Activated CD4-positive, alpha-beta memory T cell treated with anti-CD3 and anti-CD28 coated beads for 36 hours (primary cell): ENCODE results near the gene GNAL. TPM values are rescaled to one million over a fixed set of nuclear protein-coding genes. Genes with fewer than 3 reads are reported as not detected.

ENCODE experiments used
- CTCF ChIA-PET: fragments of 350-600 bp; sonication (Branson Sonifier 250); formaldehyde crosslinking; loops from one replicate; lab custom pipeline; 2021; ENCODE audit warnings: antibody characterized with exemption, inconsistent platforms; lab: Charles Lee
- POLR2A ChIA-PET: fragments of 350-600 bp; sonication (Branson Sonifier 250); formaldehyde crosslinking; loops from one replicate; lab custom pipeline; 2021; ENCODE audit warnings: antibody characterized with exemption; lab: Charles Lee
- DNase-seq: peaks from one replicate; pipeline ENCODE4 v3.0.0-alpha.2; 2020
- H3K27ac Mint-ChIP-seq: one replicate; pipeline ENCODE4 v1.8.0; 2021; ENCODE audit warnings: mixed read lengths
- H3K27me3 Mint-ChIP-seq: one replicate; pipeline ENCODE4 v1.8.0; 2021; ENCODE audit warnings: mixed read lengths
- H3K36me3 Mint-ChIP-seq: one replicate; pipeline ENCODE4 v1.8.0; 2021; ENCODE audit warnings: mixed read lengths
- H3K4me1 Mint-ChIP-seq: one replicate; pipeline ENCODE4 v1.8.0; 2021; ENCODE audit warnings: low read depth, mixed read lengths
- H3K4me3 Mint-ChIP-seq: one replicate; pipeline ENCODE4 v1.8.0; 2021; ENCODE audit warnings: mild to moderate bottlenecking, mixed read lengths
- H3K9me3 Mint-ChIP-seq: one replicate; pipeline ENCODE4 v1.8.0; 2021; ENCODE audit warnings: mixed read lengths
- intact Hi-C: fragments of 100-400 bp; cut with micrococcal nuclease; formaldehyde crosslinking; loops from one replicate; pipeline ENCODE4 v1.15.1; 2023
- total RNA-seq, 2 experiments: library from RNA; stranded (reverse); gene quantifications; one replicate each; pipeline ENCODE4 v1.2.3, GENCODE V29; 2021

Gene GNAL
- total RNA-seq, 2 experiments from 2014 or later = 0.12 TPM; not detected in 1

GRCh38 chr18:11729556-11729955 lies 40.5 kb downstream of the GNAL start:
- CTCF ChIA-PET = no interaction called here
- Mint-ChIP-seq H3K27ac (no peak overlapping the region), H3K27me3 (peaks cover 28% of the 10 kb centered on the region), H3K4me1 (no peaks in the 10 kb centered on the region), H3K9me3 (no peaks in the 10 kb centered on the region), H3K4me3 (no peak overlapping the region), H3K36me3 (no peaks in the 10 kb centered on the region)
- no peak for DNase-seq
- POLR2A ChIA-PET = no interaction called here
- intact Hi-C loops = loop anchor here (5.0 kb wide), 1 partner anchor 72 kb away; no protein-coding TSS in a partner anchor

- Mint-ChIP-seq H3K27ac (no peak overlapping the region), H3K9me3 (no peaks in the 10 kb centered on the region), H3K36me3 (no peaks in the 10 kb centered on the region), H3K27me3 (peaks cover 37% of the 10 kb centered on the region), H3K4me3 (no peak overlapping the region), H3K4me1 (no peaks in the 10 kb centered on the region)
- peak; percentile 83 for DNase-seq
- ChIA-PET POLR2A (no interaction called here), CTCF (interaction anchor here (0.6 to 3.3 kb wide), 21 partner anchors 9 to 539 kb away, joined by 3 to 27 read pairs (median 4); no protein-coding TSS in a partner anchor)
- intact Hi-C loops = loop anchor here (1.0 to 5.0 kb wide), 4 partner anchors 139 to 306 kb away; no protein-coding TSS in a partner anchor
Observed at GRCh38 chr18:11733031-11733430, 44.0 kb downstream of the GNAL start.

- CTCF ChIA-PET = no interaction called here
- Mint-ChIP-seq H3K4me3 (no peak overlapping the region), H3K4me1 (no peaks in the 10 kb centered on the region), H3K36me3 (no peaks in the 10 kb centered on the region), H3K9me3 (no peaks in the 10 kb centered on the region), H3K27ac (no peak overlapping the region), H3K27me3 (peaks cover 37% of the 10 kb centered on the region)
- DNase-seq = no peak
- POLR2A ChIA-PET = no interaction called here
- intact Hi-C loops = no loop called here
Observed at GRCh38 chr18:11736656-11737055, 47.6 kb downstream of the GNAL start.

- Mint-ChIP-seq H3K4me3 (no peak overlapping the region), H3K36me3 (no peaks in the 10 kb centered on the region), H3K9me3 (no peaks in the 10 kb centered on the region), H3K4me1 (no peaks in the 10 kb centered on the region), H3K27me3 (peaks cover 21% of the 10 kb centered on the region), H3K27ac (no peak overlapping the region)
- CTCF ChIA-PET = interaction anchor here (1.4 kb wide), 1 partner anchor 84 kb away, joined by 5 read pairs; no protein-coding TSS in a partner anchor
- POLR2A ChIA-PET = no interaction called here
- intact Hi-C loops = no loop called here
- DNase-seq = no peak
Observed at GRCh38 chr18:11739893-11740292, 50.8 kb downstream of the GNAL start.

GRCh38 chr18:11740461-11740860 lies 51.4 kb downstream of the GNAL start:
- Mint-ChIP-seq H3K4me3 (no peak overlapping the region), H3K27ac (no peak overlapping the region), H3K36me3 (no peaks in the 10 kb centered on the region), H3K4me1 (no peaks in the 10 kb centered on the region), H3K27me3 (peaks cover 19% of the 10 kb centered on the region), H3K9me3 (no peaks in the 10 kb centered on the region)
- ChIA-PET CTCF (interaction anchor here (0.6 to 1.4 kb wide), 2 partner anchors 35 to 85 kb away, joined by 3 to 5 read pairs; no protein-coding TSS in a partner anchor), POLR2A (no interaction called here)
- intact Hi-C loops = no loop called here
- DNase-seq = no peak

GRCh38 chr18:11741505-11742145 lies 52.6 kb downstream of the GNAL start:
- no peaks in the 10 kb centered on the region for H3K36me3 Mint-ChIP-seq
- H3K27ac Mint-ChIP-seq = no peak overlapping the region
- ChIA-PET CTCF (interaction anchor here (0.7 to 1.5 kb wide), 3 partner anchors 9 to 129 kb away, joined by 4 to 9 read pairs (median 4); no protein-coding TSS in a partner anchor), POLR2A (no interaction called here)
- DNase-seq = no peak
- H3K4me1 Mint-ChIP-seq = no peaks in the 10 kb centered on the region
- intact Hi-C loops = no loop called here
- no peaks in the 10 kb centered on the region for H3K9me3 Mint-ChIP-seq
- H3K27me3 Mint-ChIP-seq = peaks cover 22% of the 10 kb centered on the region
- H3K4me3 Mint-ChIP-seq = no peak overlapping the region

GRCh38 chr18:11745521-11745920 lies 56.5 kb downstream of the GNAL start:
- H3K36me3 Mint-ChIP-seq = no peaks in the 10 kb centered on the region
- intact Hi-C loops = no loop called here
- ChIA-PET CTCF (interaction anchor here (1.3 kb wide), 1 partner anchor 12 kb away, joined by 4 read pairs; no protein-coding TSS in a partner anchor), POLR2A (no interaction called here)
- H3K27ac Mint-ChIP-seq = no peak overlapping the region
- H3K27me3 Mint-ChIP-seq = peaks cover 38% of the 10 kb centered on the region
- DNase-seq = no peak
- H3K4me1 Mint-ChIP-seq = no peaks in the 10 kb centered on the region
- H3K9me3 Mint-ChIP-seq = no peaks in the 10 kb centered on the region
- no peak overlapping the region for H3K4me3 Mint-ChIP-seq

GRCh38 chr18:11747286-11747685 lies 58.2 kb downstream of the GNAL start:
- Mint-ChIP-seq H3K27me3 (peaks cover 46% of the 10 kb centered on the region), H3K4me3 (no peak overlapping the region), H3K4me1 (peaks cover 3% of the 10 kb centered on the region), H3K36me3 (no peaks in the 10 kb centered on the region), H3K27ac (no peak overlapping the region), H3K9me3 (no peaks in the 10 kb centered on the region)
- POLR2A ChIA-PET = no interaction called here
- CTCF ChIA-PET = interaction anchor here (1.4 kb wide), 1 partner anchor 248 kb away, joined by 5 read pairs; no protein-coding TSS in a partner anchor
- intact Hi-C loops = no loop called here
- no peak for DNase-seq

GRCh38 chr18:11747731-11748130 lies 58.7 kb downstream of the GNAL start:
- ChIA-PET POLR2A (no interaction called here), CTCF (no interaction called here)
- no peaks in the 10 kb centered on the region for H3K9me3 Mint-ChIP-seq
- DNase-seq = no peak
- H3K27me3 Mint-ChIP-seq = peaks cover 45% of the 10 kb centered on the region
- no peak overlapping the region for H3K27ac Mint-ChIP-seq
- no peak overlapping the region for H3K4me3 Mint-ChIP-seq
- H3K4me1 Mint-ChIP-seq = peaks cover 5% of the 10 kb centered on the region
- intact Hi-C loops = no loop called here
- H3K36me3 Mint-ChIP-seq = no peaks in the 10 kb centered on the region

GRCh38 chr18:11749305-11749704 lies 60.2 kb downstream of the GNAL start:
- POLR2A ChIA-PET = no interaction called here
- Mint-ChIP-seq H3K36me3 (no peaks in the 10 kb centered on the region), H3K4me3 (no peak overlapping the region), H3K27ac (no peak overlapping the region), H3K9me3 (no peaks in the 10 kb centered on the region), H3K4me1 (peaks cover 8% of the 10 kb centered on the region), H3K27me3 (peaks cover 50% of the 10 kb centered on the region)
- CTCF ChIA-PET = interaction anchor here (1.3 kb wide), 1 partner anchor 16 kb away, joined by 3 read pairs; no protein-coding TSS in a partner anchor
- intact Hi-C loops = no loop called here
- no peak for DNase-seq

GRCh38 chr18:11750171-11750570 lies 61.1 kb downstream of the GNAL start:
- H3K4me1 Mint-ChIP-seq = peaks cover 8% of the 10 kb centered on the region
- H3K27ac Mint-ChIP-seq = no peak overlapping the region
- peaks cover 55% of the 10 kb centered on the region for H3K27me3 Mint-ChIP-seq
- no peak overlapping the region for H3K4me3 Mint-ChIP-seq
- H3K9me3 Mint-ChIP-seq = no peaks in the 10 kb centered on the region
- CTCF ChIA-PET = no interaction called here
- POLR2A ChIA-PET = no interaction called here
- intact Hi-C loops = no loop called here
- no peak for DNase-seq
- no peaks in the 10 kb centered on the region for H3K36me3 Mint-ChIP-seq

GRCh38 chr18:11750581-11751310 lies 61.7 kb downstream of the GNAL start:
- peaks cover 8% of the 10 kb centered on the region for H3K4me1 Mint-ChIP-seq
- POLR2A ChIA-PET = no interaction called here
- peaks cover 51% of the 10 kb centered on the region for H3K27me3 Mint-ChIP-seq
- H3K9me3 Mint-ChIP-seq = no peaks in the 10 kb centered on the region
- no peak for DNase-seq
- H3K4me3 Mint-ChIP-seq = no peak overlapping the region
- CTCF ChIA-PET = no interaction called here
- intact Hi-C loops = no loop called here
- H3K27ac Mint-ChIP-seq = no peak overlapping the region
- H3K36me3 Mint-ChIP-seq = no peaks in the 10 kb centered on the region
